WTC11 (cell line): ENCODE results near the gene PGS1.

Experiments
- GABPB1 ChIP-seq: sonication (generic); formaldehyde crosslinking; IDR thresholded peaks from 2 replicates; pipeline ENCODE4 v1.8.1; 2023; ENCODE audit warnings: mild to moderate bottlenecking, missing genetic modification reagents
- JUN ChIP-seq: sonication (generic); formaldehyde crosslinking; IDR thresholded peaks from 2 replicates; pipeline ENCODE4 v1.8.0; 2023; ENCODE audit warnings: mild to moderate bottlenecking, missing genetic modification reagents
- TF ChIP-seq, protein P1 (sequence below): sonication (generic); formaldehyde crosslinking; IDR thresholded peaks from 2 replicates; pipeline ENCODE4 v1.8.1; 2022; ENCODE audit warnings: low read depth, missing genetic modification reagents, borderline replicate concordance
- TF ChIP-seq, protein P2 (sequence below): sonication (generic); formaldehyde crosslinking; IDR thresholded peaks from 2 replicates; pipeline ENCODE4 v1.8.1; 2023; ENCODE audit warnings: mild to moderate bottlenecking, missing genetic modification reagents, moderate library complexity
- TF ChIP-seq, protein P3 (sequence below): sonication (generic); formaldehyde crosslinking; IDR thresholded peaks from 2 replicates; pipeline ENCODE4 v1.8.1; 2022; ENCODE audit warnings: low read depth, mild to moderate bottlenecking, moderate library complexity, missing genetic modification reagents, borderline replicate concordance
- TF ChIP-seq, protein P4 (sequence below): fragments of 200-600 bp; IDR thresholded peaks from 2 replicates; pipeline ENCODE4 v1.8.0; 2022; ENCODE audit warnings: antibody characterized with exemption

DNA sequence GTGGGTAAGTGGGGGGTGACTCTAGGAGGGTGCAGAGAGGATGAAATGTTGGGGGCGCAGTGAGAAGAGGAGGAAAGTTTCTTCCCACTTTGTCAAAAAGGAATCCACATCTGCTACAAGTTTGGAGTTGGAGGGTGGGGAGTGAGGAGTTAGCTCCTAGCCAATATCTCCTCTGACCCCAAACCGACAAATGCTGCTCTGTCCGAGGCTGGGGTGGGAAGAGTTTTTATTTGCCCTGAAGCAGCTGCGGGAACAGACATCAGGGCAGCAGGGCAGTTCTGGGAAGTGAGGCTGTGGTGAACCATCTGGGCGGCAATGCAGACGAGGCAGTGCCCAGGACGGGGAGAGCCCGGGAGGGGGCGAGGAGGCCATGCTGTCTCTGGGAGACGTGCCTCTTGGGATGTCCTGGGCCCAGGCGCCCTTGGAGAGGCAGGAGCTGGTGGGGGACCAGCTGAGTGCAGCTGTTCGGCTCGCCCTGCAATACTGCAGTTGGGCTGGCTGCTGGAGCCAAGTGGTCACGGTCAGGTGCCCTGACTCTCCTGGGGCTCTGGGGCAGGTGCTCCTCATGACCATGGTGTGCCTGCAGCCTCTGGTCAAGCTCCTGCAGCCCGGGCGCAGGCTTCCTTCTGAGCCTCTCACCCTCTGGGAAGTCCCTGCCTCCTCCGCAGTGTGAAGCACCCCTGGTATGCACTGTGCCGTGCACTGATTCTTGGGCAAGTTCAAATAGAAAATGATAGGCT, 12.2 kb upstream of the PGS1 start:
- TF ChIP-seq, protein P1, sequence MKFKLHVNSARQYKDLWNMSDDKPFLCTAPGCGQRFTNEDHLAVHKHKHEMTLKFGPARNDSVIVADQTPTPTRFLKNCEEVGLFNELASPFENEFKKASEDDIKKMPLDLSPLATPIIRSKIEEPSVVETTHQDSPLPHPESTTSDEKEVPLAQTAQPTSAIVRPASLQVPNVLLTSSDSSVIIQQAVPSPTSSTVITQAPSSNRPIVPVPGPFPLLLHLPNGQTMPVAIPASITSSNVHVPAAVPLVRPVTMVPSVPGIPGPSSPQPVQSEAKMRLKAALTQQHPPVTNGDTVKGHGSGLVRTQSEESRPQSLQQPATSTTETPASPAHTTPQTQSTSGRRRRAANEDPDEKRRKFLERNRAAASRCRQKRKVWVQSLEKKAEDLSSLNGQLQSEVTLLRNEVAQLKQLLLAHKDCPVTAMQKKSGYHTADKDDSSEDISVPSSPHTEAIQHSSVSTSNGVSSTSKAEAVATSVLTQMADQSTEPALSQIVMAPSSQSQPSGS: no peak
- TF ChIP-seq, protein P2, sequence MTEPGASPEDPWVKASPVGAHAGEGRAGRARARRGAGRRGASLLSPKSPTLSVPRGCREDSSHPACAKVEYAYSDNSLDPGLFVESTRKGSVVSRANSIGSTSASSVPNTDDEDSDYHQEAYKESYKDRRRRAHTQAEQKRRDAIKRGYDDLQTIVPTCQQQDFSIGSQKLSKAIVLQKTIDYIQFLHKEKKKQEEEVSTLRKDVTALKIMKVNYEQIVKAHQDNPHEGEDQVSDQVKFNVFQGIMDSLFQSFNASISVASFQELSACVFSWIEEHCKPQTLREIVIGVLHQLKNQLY (CRISPR knock-in tag): no peak
- TF ChIP-seq, protein P3, sequence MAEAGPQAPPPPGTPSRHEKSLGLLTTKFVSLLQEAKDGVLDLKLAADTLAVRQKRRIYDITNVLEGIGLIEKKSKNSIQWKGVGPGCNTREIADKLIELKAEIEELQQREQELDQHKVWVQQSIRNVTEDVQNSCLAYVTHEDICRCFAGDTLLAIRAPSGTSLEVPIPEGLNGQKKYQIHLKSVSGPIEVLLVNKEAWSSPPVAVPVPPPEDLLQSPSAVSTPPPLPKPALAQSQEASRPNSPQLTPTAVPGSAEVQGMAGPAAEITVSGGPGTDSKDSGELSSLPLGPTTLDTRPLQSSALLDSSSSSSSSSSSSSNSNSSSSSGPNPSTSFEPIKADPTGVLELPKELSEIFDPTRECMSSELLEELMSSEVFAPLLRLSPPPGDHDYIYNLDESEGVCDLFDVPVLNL (CRISPR knock-in tag): no peak
- no peak for TF ChIP-seq GABPB1 (CRISPR knock-in tag)
- no peak for TF ChIP-seq JUN (CRISPR knock-in tag)
- TF ChIP-seq, protein P4, sequence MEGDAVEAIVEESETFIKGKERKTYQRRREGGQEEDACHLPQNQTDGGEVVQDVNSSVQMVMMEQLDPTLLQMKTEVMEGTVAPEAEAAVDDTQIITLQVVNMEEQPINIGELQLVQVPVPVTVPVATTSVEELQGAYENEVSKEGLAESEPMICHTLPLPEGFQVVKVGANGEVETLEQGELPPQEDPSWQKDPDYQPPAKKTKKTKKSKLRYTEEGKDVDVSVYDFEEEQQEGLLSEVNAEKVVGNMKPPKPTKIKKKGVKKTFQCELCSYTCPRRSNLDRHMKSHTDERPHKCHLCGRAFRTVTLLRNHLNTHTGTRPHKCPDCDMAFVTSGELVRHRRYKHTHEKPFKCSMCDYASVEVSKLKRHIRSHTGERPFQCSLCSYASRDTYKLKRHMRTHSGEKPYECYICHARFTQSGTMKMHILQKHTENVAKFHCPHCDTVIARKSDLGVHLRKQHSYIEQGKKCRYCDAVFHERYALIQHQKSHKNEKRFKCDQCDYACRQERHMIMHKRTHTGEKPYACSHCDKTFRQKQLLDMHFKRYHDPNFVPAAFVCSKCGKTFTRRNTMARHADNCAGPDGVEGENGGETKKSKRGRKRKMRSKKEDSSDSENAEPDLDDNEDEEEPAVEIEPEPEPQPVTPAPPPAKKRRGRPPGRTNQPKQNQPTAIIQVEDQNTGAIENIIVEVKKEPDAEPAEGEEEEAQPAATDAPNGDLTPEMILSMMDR: no peak
